ENCODE measurements around the gene LGI1.

- TF ChIP-seq CTCF (IDR thresholded peaks at IDR 0.05) (no peak), EP300 (IDR thresholded peaks at IDR 0.05) (no peak), POLR2A (IDR thresholded peaks at IDR 0.05) (no peak), POLR2AphosphoS5 (IDR thresholded peaks at IDR 0.05) (no peak)
These were observed 69.5 kb downstream of the LGI1 start for GRCh38 chr10:93827056-93827804.
